HG03135 (cell line): ENCODE data around the gene RBM8A.
A peak's percentile ranks its signal among the peaks of the same experiment; 100 is the strongest.

Experiments
- ATAC-seq: cut with Tn5 transposase; IDR thresholded peaks from one replicate; pipeline ENCODE4 v1.9.1; 2021; ENCODE audit warnings: mild to moderate bottlenecking, moderate library complexity; ENCODE audit not compliant: unreplicated experiment

The RBM8A gene

DNA sequence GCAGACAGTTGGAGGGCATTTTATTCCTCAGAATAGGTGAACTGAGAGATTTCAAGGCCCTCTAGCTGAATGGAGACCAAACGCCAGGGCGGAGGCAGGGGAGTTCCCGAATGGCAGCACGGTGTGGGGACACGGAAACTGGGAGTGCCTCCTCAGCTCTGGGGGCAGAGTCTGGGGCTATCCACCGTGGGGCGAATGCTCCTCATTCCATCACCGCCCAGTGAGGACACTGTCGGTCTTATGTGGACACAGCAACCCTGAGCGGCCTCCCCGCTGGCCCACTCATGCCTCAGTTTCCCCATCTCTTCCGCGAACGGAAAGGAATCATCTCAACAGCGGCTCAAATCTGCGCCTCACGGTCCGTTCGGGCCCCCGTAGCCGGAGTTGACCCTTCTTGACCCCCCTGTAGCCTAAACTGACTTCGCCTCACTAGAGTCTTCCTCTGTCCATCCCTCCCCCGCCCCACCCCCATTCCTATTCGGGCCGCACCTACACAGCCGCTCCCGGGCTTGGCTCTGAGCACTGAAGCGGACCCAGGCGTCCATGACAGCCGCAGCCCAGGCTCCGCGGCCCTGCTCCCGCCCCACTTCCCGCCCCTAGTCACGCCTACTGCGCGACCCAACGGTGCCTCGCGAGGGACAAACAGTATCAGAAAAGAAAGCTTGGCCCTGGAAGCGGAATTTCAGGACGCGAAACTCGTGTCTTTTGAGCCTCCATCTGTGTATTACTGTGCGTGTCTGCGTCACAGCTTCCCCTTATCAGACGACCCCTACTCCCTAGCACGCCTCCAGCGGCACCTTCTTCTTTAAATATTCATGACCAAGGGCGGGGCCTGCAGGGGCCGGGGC is 8.9 kb downstream of the RBM8A start, which contains the start of gene PEX11B:
TSS of gene PEX11B (minus strand) at position 574 of the 848 bp plus-strand sequence. CDS start at position 545, 29 bp downstream.
- peak; percentile 72 for ATAC-seq

DNA sequence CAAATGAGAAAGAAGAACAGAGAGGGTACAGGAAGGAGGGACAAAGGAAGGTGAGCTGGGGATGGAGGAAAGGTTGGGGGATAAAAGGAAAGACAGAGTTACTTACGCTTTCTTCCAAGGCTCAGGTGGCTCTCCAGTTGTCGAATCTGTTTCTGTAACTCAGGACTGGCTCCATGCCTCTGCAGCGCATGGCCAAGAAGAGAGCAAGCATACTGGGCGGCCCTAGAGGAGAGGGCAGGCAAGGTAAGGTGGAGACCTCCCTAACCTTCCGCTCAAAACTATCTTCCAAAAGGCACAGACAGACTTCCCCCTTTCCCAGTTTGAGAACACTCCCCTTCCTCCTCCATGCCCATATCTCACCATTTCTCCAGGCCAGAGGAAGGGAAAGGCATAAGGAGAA is 9.7 kb downstream of the RBM8A start:
- no peak for ATAC-seq

DNA sequence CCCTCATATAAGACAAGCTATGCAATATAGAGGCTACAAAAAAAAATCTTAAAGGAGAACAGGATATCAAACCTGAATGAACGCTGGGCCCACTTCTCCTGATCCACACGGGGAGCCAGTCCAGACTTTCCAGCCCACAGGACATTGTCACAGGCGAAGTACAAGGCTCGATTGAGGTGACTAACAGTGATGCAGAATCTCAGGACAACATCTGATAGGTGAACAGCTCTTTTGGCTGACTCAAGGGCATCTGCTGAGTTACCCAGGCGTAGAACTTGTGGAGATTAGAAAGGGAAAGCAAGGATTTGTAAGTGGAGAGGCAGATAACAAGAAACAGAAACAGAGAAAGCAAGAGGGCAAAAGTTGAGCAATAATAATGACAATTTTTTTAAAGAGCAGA is 10.5 kb downstream of the RBM8A start:
- no peak for ATAC-seq

DNA sequence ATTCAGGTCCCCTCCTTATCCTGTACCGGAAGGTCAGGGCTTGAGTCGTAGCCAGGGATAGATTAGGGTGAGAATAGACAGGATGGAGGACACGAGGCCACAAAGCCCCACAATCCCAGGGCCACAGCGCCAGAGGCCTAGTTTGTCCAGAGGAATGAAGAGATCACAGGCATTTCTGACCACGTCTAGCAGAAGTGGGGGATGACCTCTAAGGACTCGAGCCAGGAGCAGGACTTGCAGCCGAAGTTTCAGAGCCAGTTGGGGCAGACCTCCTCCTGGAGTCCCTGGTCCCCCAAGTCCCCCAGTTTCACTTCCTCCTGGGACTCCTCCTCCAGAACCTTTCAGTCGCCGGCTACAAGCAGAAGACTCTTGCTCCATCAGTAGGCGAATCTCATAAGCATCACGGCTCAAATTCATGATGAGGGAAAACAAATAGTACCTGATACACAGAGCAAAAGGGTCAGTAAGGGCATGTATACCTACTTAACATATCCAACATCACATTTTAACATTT is 15.1 kb downstream of the RBM8A start:
- no peak for ATAC-seq

DNA sequence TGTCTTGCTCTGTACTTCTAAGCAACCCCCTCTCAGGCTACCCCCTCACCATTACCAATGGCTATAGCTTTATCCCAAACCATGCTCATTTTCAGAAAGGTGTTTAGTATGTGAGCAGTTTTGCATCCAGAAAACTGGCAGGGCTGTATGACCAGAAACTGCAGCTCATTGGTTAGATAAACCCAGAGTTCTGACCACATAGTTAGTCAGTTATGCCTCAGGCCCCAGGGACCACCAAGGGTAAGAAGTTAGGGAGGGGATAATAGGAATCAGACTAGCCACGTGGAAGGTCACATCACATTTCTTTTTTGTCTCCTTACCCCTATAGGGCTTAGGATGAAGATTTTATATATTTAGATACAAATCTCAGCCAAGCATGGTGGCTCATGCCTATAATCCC is 18.6 kb downstream of the RBM8A start:
- ATAC-seq, result no peak

DNA sequence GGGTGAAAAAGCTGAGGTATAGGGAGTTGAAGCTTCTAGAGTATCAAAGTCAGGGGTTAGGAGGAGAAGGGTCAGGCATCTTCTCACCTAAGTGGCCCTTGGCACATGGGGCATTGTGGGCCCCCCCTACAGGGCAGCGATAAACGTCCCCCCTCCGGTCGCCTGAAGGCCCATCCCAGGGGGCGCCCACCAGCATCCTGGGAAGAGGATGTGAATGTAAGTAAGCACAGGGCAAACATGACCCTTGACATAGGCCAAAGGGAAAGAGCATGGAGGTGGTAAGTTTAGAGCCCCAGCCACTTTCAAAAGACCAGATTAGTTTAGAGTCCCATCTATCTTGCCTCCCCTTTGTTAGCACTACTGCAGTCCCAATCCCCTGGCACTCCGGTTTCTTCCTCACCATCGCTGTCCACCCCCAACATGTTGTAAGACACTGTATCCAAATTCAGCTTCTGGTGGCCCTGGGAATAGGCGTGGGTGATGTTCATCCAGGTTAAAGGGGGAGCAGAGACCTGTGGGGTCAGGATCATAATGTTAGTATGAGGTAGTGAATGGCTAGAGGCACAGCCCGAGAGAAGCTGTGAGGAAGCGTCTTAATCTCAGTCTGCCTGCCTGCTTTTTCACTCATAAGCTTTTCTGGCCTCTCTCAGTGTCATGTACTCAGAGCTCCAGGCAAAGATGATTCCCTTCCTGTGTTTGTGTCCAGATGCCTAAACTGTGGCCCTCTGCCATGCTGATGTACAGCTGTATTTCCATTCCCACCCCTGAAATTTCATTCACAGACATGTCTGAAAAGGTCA is 20.1 kb downstream of the RBM8A start:
- no peak for ATAC-seq

DNA sequence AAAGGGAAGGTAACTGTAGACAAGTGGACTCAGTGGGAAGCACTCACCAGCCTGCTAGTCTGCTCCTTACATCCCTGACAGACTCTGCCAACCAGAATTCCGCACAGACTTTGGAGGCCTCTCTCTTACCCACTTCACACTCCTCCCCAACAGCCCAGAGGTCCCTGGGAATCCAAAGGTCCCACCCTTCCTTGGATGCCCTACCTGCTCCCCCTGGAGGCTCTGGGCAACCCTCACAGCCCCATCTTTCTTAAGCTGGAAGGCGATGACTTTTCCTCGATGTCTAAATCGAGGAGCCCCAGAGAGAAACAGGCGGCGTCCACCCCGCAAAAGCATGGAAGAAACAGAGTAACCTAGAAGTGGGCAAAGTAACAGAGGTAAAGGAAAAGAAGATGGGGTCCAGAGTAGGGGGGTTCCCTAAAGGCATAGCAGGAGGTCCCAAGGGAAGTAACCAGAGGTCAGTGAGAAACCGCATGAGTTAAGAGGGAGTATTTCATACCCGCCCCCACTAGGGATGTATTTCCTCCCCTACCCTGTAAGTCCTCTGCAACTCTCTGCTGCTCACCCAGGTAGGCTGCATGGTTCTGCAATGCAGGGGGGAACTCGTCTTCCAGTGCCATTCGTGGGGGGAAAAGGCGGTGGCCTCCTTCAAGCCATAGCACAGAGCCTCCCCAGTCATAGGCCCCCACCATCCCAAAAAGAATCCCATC is 25.8 kb downstream of the RBM8A start:
- ATAC-seq, result no peak

DNA sequence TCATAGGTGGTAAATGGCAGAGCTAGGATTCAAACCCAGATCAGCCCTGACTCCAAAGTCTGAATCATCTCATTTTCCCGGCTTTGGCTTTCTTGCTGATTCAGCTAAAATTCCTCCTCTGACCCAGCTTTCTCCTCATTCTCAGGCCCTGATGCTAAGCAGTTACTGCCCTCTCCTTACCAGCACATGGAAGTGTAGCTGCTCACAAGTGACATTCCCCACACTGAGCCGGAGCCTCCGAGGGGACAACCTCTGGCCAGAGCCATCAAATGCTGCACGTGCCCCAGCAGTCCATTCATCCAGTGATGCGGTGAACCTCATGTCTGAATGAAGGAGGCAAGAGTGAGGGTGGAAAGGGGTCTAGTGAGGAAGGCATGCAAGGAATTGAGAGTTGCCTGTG is 28.5 kb downstream of the RBM8A start:
- no peak for ATAC-seq

DNA sequence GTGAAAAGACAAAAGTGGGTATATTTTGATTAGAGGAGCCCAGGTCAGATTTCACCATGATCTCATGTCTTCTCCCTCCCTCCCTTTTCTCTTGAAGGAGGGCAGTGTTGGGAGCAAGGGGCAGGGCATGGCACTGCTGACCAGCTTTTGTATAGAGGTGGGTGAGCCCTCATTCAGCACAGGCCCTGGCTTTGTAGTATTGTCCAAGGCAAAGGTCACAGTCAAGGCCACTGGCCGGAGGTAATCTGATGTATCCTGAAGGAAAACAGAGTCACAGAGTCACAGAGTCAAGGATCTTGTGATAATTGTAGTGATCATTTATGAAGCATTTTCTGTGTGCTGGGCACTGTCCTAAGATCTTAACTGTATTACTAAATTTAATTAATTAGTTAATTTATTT is 29.3 kb downstream of the RBM8A start:
- ATAC-seq, result no peak

DNA sequence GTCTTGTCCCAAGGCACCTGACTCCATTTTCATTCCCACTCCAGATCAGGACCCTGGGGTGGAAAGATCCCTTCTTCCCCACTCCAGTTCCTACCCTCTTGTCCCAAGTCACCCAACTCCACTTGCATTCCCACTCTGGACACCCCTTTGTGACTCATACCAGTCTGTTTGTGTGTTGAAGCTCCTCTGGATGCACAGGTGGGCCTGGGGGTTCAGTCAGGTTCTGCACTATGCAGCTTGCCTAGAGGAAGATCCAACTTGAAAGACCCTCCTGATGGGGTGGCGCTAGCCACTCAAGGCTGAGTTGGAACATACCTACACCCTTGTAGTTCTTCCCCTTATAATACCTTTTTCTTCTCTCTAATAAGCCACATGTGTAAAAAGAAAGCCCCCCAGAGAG is 31.8 kb downstream of the RBM8A start:
- no peak for ATAC-seq

DNA sequence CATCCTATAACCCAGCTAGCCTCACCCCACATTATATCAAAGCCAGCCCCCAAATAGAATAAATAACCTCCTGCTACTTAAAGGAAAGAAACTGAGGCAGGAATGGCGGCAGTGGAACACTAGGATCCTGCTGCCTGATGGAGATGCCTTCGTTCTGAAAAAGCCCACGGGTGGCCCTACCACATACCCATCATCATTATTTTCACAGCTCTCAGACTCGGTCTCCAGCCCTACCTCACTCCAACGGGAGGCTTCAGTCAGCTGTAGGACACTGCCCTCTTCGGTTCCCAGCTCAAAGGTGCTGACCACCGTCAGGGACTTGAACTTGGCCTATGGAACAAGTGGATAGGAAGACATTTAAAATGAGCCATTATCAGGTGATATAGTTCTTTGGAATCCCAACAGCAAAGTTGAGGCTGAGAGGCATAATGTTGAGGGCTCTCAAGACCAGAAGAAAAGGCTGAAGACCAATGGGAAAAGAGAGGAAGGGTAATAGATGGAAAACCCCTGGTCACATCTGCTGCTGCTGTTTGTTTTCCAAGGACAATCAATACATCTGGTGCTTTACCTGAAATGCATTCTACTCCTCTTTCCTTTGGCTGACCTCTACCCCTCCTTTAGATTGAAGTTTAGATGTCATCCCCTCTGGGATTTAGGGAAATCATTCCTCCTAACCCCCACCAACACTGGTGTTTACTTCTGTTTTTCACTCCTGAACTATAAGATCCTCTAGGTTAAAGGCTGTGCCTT is 33.8 kb downstream of the RBM8A start:
- no peak for ATAC-seq

DNA sequence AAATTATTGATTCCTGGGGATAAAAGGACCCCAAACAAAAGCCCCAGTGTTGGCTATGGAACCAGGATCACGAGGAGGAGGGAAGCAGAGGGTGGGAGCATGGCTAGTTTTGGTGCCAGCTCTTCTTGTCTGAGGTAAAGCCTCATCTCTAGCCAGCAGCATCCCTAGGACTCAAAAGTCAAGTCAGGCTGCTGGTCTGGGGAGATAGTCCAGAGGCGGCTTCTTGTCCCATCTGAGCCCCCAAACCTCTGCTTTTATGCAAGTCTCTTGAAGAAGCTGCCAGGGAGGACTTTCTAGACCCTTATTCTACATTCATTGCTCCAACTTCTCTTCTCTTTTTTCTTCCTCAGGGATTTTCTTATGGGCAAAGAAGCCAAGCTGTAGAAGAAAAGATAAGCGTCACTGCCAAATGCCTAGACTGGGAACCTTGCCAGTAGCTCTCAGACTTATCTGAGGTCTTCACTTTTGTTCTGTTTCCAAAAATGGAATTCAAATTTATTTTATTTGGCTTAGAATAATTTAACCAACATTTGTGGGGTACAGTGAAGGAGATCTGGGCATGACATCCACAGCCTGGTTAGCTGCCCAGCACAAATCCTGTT is 34.7 kb downstream of the RBM8A start:
- ATAC-seq, result no peak

DNA sequence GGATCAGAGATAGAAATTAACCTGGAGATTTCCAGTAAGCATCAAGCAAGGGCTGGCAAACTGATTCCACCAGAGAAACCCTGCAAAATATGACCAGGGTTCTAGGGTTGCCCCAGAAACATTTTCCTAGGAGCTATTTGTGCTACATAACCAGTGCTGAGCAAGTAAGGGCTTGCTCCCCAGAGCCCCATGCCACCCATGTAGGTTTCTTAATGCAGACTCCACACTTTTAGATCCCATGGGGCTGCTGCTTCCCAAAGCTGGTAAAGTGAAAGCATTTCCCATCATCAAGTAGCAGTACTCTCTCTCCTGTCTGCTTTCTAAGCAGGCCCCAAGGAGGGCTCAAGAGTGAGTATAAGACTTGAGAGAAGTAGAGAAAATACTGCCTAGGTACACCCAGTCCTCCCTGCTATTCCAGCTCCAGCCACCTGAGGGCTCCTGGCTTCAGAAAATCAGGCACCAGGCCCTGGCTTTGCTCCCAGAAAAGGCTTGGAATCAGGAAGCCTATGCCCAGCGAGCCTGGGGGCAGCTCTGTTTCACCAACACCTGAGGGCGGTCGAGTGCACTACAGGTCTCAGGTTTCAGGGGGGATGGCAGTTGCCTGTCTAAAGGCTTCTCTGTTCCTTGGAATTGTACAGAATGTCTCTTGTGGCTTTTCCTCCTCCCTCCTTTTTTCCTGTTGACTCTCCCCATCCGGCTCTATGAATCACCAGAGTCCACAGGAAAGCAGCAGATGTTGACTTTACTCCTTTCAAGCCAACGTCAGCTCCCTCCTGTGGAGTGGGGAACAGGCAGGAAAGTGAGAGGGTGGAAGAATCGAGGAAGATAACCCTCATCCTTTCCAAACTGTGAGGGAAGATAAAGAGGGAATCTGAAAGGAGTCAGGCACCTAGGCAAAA is 35.4 kb downstream of the RBM8A start:
- no peak for ATAC-seq

DNA sequence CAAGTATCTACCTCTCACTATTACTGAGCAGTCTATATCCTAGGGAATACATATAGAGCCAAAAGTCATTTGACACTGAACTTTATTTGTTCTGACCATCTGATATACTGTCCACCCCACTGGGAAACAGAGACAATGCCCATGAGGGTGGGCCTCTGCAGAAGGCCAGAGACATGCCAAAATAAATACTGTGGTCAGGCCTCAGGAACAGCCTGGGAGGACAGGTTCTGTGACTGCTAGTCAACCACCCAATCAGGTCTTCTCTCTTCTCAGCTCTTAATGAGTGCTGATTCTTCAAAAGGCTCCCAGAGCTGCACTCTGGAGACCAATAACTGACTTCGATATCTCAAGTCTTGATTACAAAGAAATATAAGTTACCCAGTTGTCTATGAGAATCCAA is 36.1 kb downstream of the RBM8A start:
- no peak for ATAC-seq

DNA sequence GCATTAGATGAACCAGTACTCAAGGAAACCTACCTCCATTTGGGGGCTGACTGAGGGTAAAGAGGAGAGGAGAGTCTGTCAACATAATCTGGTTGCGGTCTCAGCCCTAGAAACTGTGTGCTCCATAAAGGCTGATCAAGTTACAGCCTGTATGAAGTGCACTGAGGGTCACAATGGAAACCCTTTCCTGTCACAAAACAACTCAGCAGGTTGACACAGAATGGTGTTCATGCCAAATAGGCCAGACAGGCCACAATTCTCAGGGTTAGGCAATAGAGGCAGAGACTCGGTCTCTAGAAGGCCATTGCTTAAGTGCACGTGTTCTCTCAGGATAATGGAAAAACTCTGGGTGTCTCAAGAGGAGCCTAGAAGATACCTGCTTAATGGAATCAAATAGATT is 37.6 kb downstream of the RBM8A start:
- no peak for ATAC-seq

DNA sequence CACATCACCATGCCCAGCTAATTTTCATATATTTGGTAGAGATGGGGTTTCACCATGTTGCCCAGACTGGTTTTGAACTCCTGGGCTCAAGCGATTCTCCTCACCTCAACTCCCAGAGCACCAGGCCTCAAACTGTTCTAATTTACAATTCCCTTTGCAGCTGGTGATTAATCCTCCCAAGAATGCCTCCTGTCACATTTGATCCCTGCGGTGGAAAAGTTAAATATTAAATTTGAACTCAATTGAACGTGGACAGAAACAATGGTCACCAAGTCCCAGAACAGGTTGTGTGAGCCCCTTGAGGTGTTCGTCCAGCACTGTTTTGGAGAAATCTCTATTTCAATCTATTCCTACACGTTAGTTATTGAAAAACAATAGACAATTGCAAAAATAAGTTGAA is 39.7 kb downstream of the RBM8A start:
- ATAC-seq, result no peak

DNA sequence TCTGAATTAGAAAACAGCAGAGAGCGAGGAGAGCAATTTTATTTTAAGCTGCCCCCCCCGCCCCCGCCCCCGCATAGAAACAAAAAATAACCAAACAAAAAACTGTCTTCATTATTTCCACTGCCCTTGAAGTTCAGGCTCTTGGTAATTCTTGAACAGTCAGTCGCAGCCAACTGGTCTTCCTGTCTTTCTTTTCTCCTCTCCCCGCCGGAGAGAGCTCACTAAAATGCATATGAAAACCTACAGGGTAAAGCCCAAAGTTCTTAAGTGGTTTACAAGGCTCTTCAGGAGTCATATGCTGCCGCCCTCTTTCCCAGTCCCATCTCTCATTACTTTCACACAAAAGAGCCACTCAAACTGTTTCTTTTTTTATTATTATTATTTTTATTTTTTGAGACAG is 40.5 kb downstream of the RBM8A start:
- ATAC-seq, result no peak

DNA sequence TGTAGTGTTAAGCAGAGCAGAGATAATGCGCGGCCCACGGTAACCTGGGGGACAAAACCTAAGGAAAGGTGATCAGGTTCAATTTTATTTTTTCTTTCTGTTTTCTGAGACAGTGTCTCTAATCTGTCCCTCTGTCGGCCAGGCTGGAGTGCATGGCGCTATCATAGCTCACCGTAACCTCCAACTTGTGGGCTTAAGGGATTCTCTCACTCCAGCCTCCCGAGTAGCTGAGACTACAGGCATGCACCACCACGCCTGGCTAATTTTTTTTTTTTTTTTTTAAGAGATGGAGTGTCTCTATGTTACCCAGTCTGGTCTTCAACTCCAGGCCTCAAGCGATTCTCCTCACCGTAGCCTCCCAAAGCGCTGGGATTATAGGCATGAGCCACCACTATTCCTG is 40.9 kb downstream of the RBM8A start:
- no peak for ATAC-seq

DNA sequence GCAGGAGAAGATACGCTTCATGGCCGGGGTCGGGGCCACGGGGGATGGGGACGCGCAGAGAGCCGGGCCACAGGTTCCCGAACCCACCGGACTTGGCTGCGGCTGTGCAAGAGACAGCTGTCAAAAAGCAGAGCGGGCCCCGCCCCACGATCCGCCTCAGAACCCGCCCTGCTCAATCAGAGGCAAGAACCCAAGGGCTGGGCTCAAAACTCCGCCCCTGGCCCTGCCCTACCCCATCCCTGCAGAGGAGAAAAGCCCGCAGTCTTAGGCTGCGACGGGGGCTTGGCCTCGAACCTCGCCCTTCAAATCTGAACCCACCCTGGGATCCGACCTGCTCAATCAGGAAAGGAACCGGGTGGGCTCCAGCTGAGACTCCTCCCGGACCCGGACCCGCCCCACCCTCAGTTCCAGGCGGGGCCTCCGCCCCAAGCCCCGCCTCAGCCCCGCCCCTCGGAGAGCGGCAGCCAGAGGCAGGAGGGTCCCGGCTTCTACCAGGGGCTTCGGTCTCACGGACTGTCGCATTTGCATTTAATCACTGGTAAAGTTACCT is 41.5 kb downstream of the RBM8A start, which contains the start of gene ANKRD35:
TSS of gene ANKRD35 (minus strand) at position 129 of the 550 bp plus-strand sequence. CDS start at position 21, 108 bp downstream.
- ATAC-seq, result peak; percentile 100
